DND-41 (cell line): ENCODE results near the gene STK16.

Experiments used
- ATAC-seq: fragments of 200-7000 bp; cut with Tn5 transposase; 3 replicates; pipeline ENCODE4 v1.9.1; 2021; ENCODE audit warnings: low read depth; ENCODE audit not compliant: insufficient read depth
- DNase-seq: peaks from one replicate; pipeline ENCODE4 v3.0.0-alpha.2; 2020
- H2AFZ ChIP-seq: 2 replicates; pipeline ENCODE4 v1.6.0; 2012; ENCODE audit warnings: low read depth, low read length
- H3K27ac ChIP-seq: 2 replicates; pipeline ENCODE4 v1.5.1; 2012; ENCODE audit warnings: low read length, inconsistent platforms
- H3K27me3 ChIP-seq: fragments of 200-600 bp; sonication (generic); 2 replicates; pipeline ENCODE4 v1.6.0; 2012; ENCODE audit warnings: low read length, mild to moderate bottlenecking, inconsistent platforms; ENCODE audit not compliant: insufficient read depth, poor library complexity
- H3K36me3 ChIP-seq: 2 replicates; pipeline ENCODE4 v1.5.1; 2012; ENCODE audit warnings: low read length, inconsistent platforms; ENCODE audit not compliant: insufficient read depth
- H3K4me1 ChIP-seq: 2 replicates; pipeline ENCODE4 v1.5.1; 2012; ENCODE audit warnings: mild to moderate bottlenecking, low read length; ENCODE audit not compliant: insufficient read depth
- H3K4me2 ChIP-seq: 2 replicates; pipeline ENCODE4 v1.6.0; 2012; ENCODE audit warnings: mild to moderate bottlenecking, moderate library complexity, low read length, inconsistent platforms; ENCODE audit not compliant: insufficient read depth
- H3K4me3 ChIP-seq, 2 experiments: fragments of 200-600 bp in 1 of 2; shearing (Covaris generic) in 1 of 2; 2 replicates each; pipeline ENCODE4 v1.5.1; 2012 to 2016; ENCODE audit warnings: inconsistent platforms in 2 of 2, low read length in 2 of 2, mild to moderate bottlenecking in 2 of 2, low read depth in 1 of 2, moderate library complexity in 1 of 2
- H3K79me2 ChIP-seq: 2 replicates; pipeline ENCODE4 v1.6.0; 2012; ENCODE audit warnings: low read length, inconsistent platforms; ENCODE audit not compliant: insufficient read depth
- H3K9ac ChIP-seq: 2 replicates; pipeline ENCODE4 v1.6.0; 2012; ENCODE audit warnings: low read depth, mild to moderate bottlenecking, inconsistent platforms, low read length, moderate library complexity
- H3K9me3 ChIP-seq: 2 replicates; pipeline ENCODE4 v1.5.1; 2012; ENCODE audit warnings: low read length, moderate library complexity, mild to moderate bottlenecking, inconsistent platforms; ENCODE audit not compliant: insufficient read depth, severe bottlenecking
- H4K20me1 ChIP-seq: 2 replicates; pipeline ENCODE4 v1.6.0; 2012; ENCODE audit warnings: low read length; ENCODE audit not compliant: insufficient read depth
- EZH2 ChIP-seq: IDR thresholded peaks from 3 replicates; pipeline ENCODE4 v1.6.1; 2012; ENCODE audit warnings: borderline replicate concordance, low read depth, mild to moderate bottlenecking, moderate library complexity, low read length, inconsistent platforms; ENCODE audit not compliant: severe bottlenecking
- TF ChIP-seq, protein P1 (sequence below): IDR thresholded peaks from 2 replicates; pipeline ENCODE4 v1.5.1; 2012; ENCODE audit warnings: borderline replicate concordance, low read length, moderate library complexity, mild to moderate bottlenecking; ENCODE audit not compliant: poor library complexity, severe bottlenecking; ENCODE audit errors: extremely low read depth

STK16 gene

DNA sequence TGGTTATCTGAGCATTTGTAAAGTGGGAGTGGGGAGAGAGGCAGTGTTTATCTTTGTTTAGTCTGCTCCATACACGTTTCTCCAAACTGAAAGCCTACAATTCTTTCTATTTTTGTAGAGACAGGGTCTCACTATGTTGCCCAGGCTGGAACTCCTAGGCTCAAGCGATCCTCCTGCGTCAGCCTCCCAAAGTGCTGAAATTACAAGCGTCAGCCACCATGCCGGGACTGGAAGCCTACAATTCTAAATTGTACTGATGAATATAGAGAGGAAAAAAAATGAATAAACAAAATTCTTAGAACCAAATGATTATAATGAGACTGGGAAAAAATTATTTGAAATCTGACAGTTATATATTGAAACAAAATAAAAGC, 40.1 kb upstream of the STK16 start:
- Histone ChIP-seq H4K20me1 (peaks cover 10% of the 10 kb centered on the region), H3K9ac (no peak overlapping the region), H3K27me3 (no peaks in the 10 kb centered on the region), H3K4me1 (peaks cover 25% of the 10 kb centered on the region), H3K79me2 (peaks cover 6% of the 10 kb centered on the region; the same call in 1 of the 2 replicates), H2AFZ (no peak overlapping the region), H3K27ac (no peak overlapping the region), H3K36me3 (peaks cover 20% of the 10 kb centered on the region), H3K4me3 (no peak overlapping the region), H3K9me3 (no peaks in the 10 kb centered on the region), H3K4me2 (no peak overlapping the region)
- ATAC-seq, result no peak
- TF ChIP-seq EZH2, result no peak
- TF ChIP-seq, protein P1, sequence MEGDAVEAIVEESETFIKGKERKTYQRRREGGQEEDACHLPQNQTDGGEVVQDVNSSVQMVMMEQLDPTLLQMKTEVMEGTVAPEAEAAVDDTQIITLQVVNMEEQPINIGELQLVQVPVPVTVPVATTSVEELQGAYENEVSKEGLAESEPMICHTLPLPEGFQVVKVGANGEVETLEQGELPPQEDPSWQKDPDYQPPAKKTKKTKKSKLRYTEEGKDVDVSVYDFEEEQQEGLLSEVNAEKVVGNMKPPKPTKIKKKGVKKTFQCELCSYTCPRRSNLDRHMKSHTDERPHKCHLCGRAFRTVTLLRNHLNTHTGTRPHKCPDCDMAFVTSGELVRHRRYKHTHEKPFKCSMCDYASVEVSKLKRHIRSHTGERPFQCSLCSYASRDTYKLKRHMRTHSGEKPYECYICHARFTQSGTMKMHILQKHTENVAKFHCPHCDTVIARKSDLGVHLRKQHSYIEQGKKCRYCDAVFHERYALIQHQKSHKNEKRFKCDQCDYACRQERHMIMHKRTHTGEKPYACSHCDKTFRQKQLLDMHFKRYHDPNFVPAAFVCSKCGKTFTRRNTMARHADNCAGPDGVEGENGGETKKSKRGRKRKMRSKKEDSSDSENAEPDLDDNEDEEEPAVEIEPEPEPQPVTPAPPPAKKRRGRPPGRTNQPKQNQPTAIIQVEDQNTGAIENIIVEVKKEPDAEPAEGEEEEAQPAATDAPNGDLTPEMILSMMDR, result no peak
- no peak for DNase-seq

DNA sequence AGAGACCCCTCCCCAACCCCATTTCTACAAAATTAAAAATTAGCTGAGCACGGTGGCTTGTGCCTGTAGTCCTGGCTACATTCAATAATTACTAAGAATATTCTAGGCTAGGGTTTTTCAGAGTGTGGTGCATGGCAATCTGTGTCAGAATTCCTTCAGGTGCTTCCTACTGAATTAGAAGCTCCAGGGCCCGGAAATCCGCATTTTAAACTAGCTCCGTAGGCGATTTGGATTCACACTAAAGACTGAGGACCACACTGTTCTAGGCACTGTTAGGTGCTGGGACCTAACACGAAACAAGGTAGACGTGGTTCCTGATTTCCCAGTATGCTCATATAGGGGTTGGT, 39.3 kb upstream of the STK16 start:
- peak overlapping the region; percentile 73 for H2AFZ ChIP-seq
- H3K4me3 ChIP-seq, result peak overlapping the region; percentile 19 to 70; a peak in 3 of 4 replicates
- no peak for ATAC-seq
- H3K79me2 ChIP-seq, result peaks cover 6% of the 10 kb centered on the region; the same call in 1 of the 2 replicates
- no peak for DNase-seq
- H3K4me1 ChIP-seq, result peaks cover 25% of the 10 kb centered on the region
- TF ChIP-seq EZH2, result no peak
- TF ChIP-seq, protein P1, result no peak
- peaks cover 10% of the 10 kb centered on the region for H4K20me1 ChIP-seq
- H3K36me3 ChIP-seq, result peaks cover 28% of the 10 kb centered on the region
- H3K9ac ChIP-seq, result peak overlapping the region; percentile 57
- no peaks in the 10 kb centered on the region for H3K9me3 ChIP-seq
- no peaks in the 10 kb centered on the region for H3K27me3 ChIP-seq
- peak overlapping the region; percentile 75 for H3K4me2 ChIP-seq
- peak overlapping the region; percentile 77 for H3K27ac ChIP-seq

DNA sequence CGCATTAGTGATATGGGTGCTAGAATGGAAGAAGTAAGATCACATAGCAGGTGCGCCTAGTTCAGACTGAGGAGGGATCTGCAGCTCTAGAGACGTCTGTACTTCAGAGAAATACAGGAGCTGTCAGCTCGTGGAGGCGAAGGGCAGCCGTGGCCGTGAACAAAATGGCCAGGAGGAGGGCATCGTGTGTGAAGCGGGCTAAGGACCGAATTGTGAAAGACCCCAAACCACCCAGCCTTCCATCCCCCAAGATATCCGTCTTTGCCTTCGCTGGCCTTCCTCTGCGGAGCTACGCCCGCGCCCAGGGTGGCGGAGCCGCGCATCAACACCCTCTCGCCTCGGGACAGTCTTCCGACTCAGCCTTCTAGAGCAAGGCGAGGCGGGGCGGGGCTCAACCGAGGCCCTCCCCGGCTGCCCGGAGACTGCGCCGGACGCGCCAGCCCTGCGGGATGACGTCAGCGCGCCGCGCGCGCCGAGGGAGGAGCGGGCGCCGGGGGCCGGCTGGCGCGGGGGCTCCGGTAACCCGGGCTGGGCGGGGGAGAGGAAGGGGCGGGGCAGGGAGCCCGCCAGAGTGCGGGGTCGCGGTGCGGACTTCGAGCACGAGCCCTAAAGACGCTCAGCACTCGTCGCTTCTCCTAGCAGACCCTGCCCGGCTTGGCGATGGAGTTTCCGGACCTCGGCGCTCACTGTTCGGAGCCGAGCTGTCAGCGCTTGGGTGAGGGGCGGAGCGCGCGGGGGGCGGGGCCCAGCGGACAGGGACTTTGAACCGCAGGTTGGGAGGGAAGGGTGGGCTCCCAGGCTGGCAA, 38.7 kb upstream of the STK16 start, which contains the start of gene ZFAND2B:
ZFAND2B (plus strand) TSS at position 455 of the 806 bp plus-strand sequence; CDS start at position 661, 206 bp downstream.
- ATAC-seq (peak; percentile 94), DNase-seq (peak; percentile 93)
- H2AFZ ChIP-seq, result peak within 1 kb of the TSS; percentile 73
- peaks cover 6% of the 10 kb centered on the region; the same call in 1 of the 2 replicates for H3K79me2 ChIP-seq
- peaks cover 29% of the 10 kb centered on the region for H3K36me3 ChIP-seq
- H3K27ac ChIP-seq, result peak within 1 kb of the TSS; percentile 81
- no peak for TF ChIP-seq EZH2
- TF ChIP-seq, protein P1, result no peak
- H3K4me2 ChIP-seq, result peak within 1 kb of the TSS; percentile 75
- H4K20me1 ChIP-seq, result peaks cover 10% of the 10 kb centered on the region
- H3K9me3 ChIP-seq, result no peaks in the 10 kb centered on the region
- H3K4me1 ChIP-seq, result peaks cover 25% of the 10 kb centered on the region
- H3K4me3 ChIP-seq, result peak within 1 kb of the TSS; percentile 19 to 70; a peak in 3 of 4 replicates
- peak within 1 kb of the TSS; percentile 57 for H3K9ac ChIP-seq
- no peaks in the 10 kb centered on the region for H3K27me3 ChIP-seq
